HEK293 (cell line): ENCODE data around the gene NUCKS1.

ENCODE experiments used
- CTCF ChIP-seq: fragments of 450-650 bp; formaldehyde crosslinking; IDR thresholded peaks from 2 replicates; pipeline ENCODE4 v1.5.1; 2016; ENCODE audit warnings: missing biosample characterization, missing genetic modification characterization
- SETDB1 ChIP-seq: IDR thresholded peaks from one replicate; pipeline ENCODE4 v1.6.1; 2017; ENCODE audit warnings: mild to moderate bottlenecking, low read length, moderate library complexity, mixed read lengths; ENCODE audit not compliant: insufficient read length
- ZBTB17 ChIP-seq: fragments of 450-650 bp; formaldehyde crosslinking; IDR thresholded peaks from 2 replicates; pipeline ENCODE4 v1.5.1; 2016; ENCODE audit warnings: missing biosample characterization, missing genetic modification characterization
- ZNF280D ChIP-seq: fragments of 450-650 bp; formaldehyde crosslinking; IDR thresholded peaks from 2 replicates; pipeline ENCODE4 v1.5.1; 2016; ENCODE audit warnings: missing biosample characterization, missing genetic modification characterization
- ZNF354C ChIP-seq: fragments of 450-650 bp; formaldehyde crosslinking; IDR thresholded peaks from 2 replicates; pipeline ENCODE4 v1.5.1; 2016; ENCODE audit warnings: missing biosample characterization, missing genetic modification characterization, low read depth, borderline replicate concordance
- ZNF610 ChIP-seq: fragments of 450-650 bp; formaldehyde crosslinking; IDR thresholded peaks from 2 replicates; pipeline ENCODE4 v1.5.1; 2016; ENCODE audit warnings: missing biosample characterization, missing genetic modification characterization, borderline replicate concordance

GRCh38 chr1:205709059-205709398 is 41.0 kb downstream of the NUCKS1 start:
- TF ChIP-seq ZNF280D (no peak), CTCF (tag by site-specific recombination) (no peak), ZNF354C (tag by site-specific recombination) (no peak), ZBTB17 (tag by site-specific recombination) (no peak), ZNF610 (tag by site-specific recombination) (no peak), SETDB1 (no peak)
